NK-92 (cell line): Measurements from ENCODE around the gene RPL10A.
"Not testable (repeated sequence)": the region's sequence is repeated elsewhere in the genome, so short reads cannot be mapped to it uniquely, and the experiment has no call there.

ENCODE experiments used
- DNase-seq: peaks from one replicate; lab custom pipeline; 2025; ENCODE audit not compliant: unreplicated experiment; lab: John Stamatoyannopoulos, UW

Gene RPL10A

GRCh38 chr6:35508542-35508941 is 40.3 kb downstream of the RPL10A start:
- no peak for DNase-seq

GRCh38 chr6:35510916-35511561 is 42.8 kb downstream of the RPL10A start:
- no peak for DNase-seq

- DNase-seq, result no peak
Measured at GRCh38 chr6:35511562-35511941, 43.4 kb downstream of the RPL10A start.

- no peak for DNase-seq
Measured at GRCh38 chr6:35512006-35512405, 43.8 kb downstream of the RPL10A start.

- DNase-seq, result no peak
Measured at GRCh38 chr6:35512740-35513139, 44.5 kb downstream of the RPL10A start, which contains the start of gene TULP1. Gene TULP1, minus strand, starts transcription at chr6:35512896. Its CDS starts 38 bp downstream, at chr6:35512858.

- DNase-seq, result no peak
Measured at GRCh38 chr6:35514587-35514986, 46.4 kb downstream of the RPL10A start.

GRCh38 chr6:35515939-35516338 is 47.7 kb downstream of the RPL10A start:
- DNase-seq, result not testable (repeated sequence)

GRCh38 chr6:35516712-35517111 is 48.5 kb downstream of the RPL10A start:
- DNase-seq, result no peak

GRCh38 chr6:35517978-35518377 is 49.8 kb downstream of the RPL10A start:
- DNase-seq, result not testable (repeated sequence)

- DNase-seq, result no peak
Measured at GRCh38 chr6:35518566-35519312, 50.5 kb downstream of the RPL10A start.

- no peak for DNase-seq
Measured at GRCh38 chr6:35519313-35520015, 51.3 kb downstream of the RPL10A start.
